BJ (cell line): ENCODE results near the gene ITGAD. TPM values are rescaled to one million over a fixed set of nuclear protein-coding genes. Genes with fewer than 3 reads are reported as not detected.

ENCODE experiments used
- CTCF ChIA-PET: fragments of 350-600 bp; formaldehyde crosslinking; extraction: SDS; loops from one replicate; lab custom pipeline; 2021; ENCODE audit warnings: antibody characterized with exemption, inconsistent platforms; lab: Yijun Ruan, JAX
- POLR2A ChIA-PET: fragments of 300-600 bp; sonication (Branson Sonifier 250); formaldehyde crosslinking; extraction: SDS; loops from one replicate; lab custom pipeline; 2021; ENCODE audit warnings: antibody characterized with exemption; lab: Charles Lee
- DNase-seq: peaks from one replicate; pipeline ENCODE4 v3.0.0-alpha.2; 2011; ENCODE audit warnings: low read depth
- H3K27me3 ChIP-seq: 2 replicates; pipeline ENCODE4 v1.6.0; 2011; ENCODE audit warnings: low read length; ENCODE audit not compliant: control insufficient read depth, insufficient read depth
- H3K36me3 ChIP-seq: 2 replicates; pipeline ENCODE4 v1.5.1; 2011; ENCODE audit warnings: low read length; ENCODE audit not compliant: control insufficient read depth, insufficient read depth
- H3K4me3 ChIP-seq: 2 replicates; pipeline ENCODE4 v1.5.1; 2011; ENCODE audit warnings: low read depth, mild to moderate bottlenecking, control low read depth, low read length
- CTCF ChIP-seq: IDR thresholded peaks from 2 replicates; pipeline ENCODE4 v1.5.1; 2011; ENCODE audit warnings: low read depth, mild to moderate bottlenecking, control low read depth, inconsistent platforms, low read length, moderate library complexity; ENCODE audit not compliant: insufficient read depth
- polyA plus RNA-seq: library from polyadenylated mRNA; depleted of rRNA; stranded (reverse); fragments of >200 nt; gene quantifications from 2 replicates; pipeline ENCODE4 v1.2.3, GENCODE V29; 2011

The ITGAD gene
- polyA plus RNA-seq, 1 experiment = not detected

GRCh38 chr16:31355431-31356100, 37.6 kb upstream of the ITGAD start:
- no peak for DNase-seq
- TF ChIP-seq CTCF = no peak
- Histone ChIP-seq H3K27me3 (0 out of 2 replicates have a peak, but pooled peaks cover 2% of the 10 kb centered on the region), H3K36me3 (no peaks in the 10 kb centered on the region), H3K4me3 (no peak overlapping the region)
- POLR2A ChIA-PET = no interaction called here
- CTCF ChIA-PET = no interaction called here

GRCh38 chr16:31356566-31357323, 36.4 kb upstream of the ITGAD start:
- CTCF ChIA-PET = no interaction called here
- 0 out of 2 replicates have a peak, but pooled peaks cover 2% of the 10 kb centered on the region for H3K27me3 ChIP-seq
- no peak for TF ChIP-seq CTCF
- POLR2A ChIA-PET = no interaction called here
- H3K4me3 ChIP-seq = no peak overlapping the region
- H3K36me3 ChIP-seq = no peaks in the 10 kb centered on the region
- DNase-seq = no peak

- Histone ChIP-seq H3K27me3 (0 out of 2 replicates have a peak, but pooled peaks cover 2% of the 10 kb centered on the region), H3K4me3 (no peak overlapping the region), H3K36me3 (no peaks in the 10 kb centered on the region)
- POLR2A ChIA-PET = no interaction called here
- no peak for DNase-seq
- no peak for TF ChIP-seq CTCF
- CTCF ChIA-PET = no interaction called here
Observed at GRCh38 chr16:31357324-31358109, 35.6 kb upstream of the ITGAD start.

GRCh38 chr16:31360251-31360650, 32.9 kb upstream of the ITGAD start:
- TF ChIP-seq CTCF = no peak
- CTCF ChIA-PET = interaction anchor here (0.6 kb wide), 1 partner anchor 84 kb away, joined by 3 read pairs; no protein-coding TSS in a partner anchor
- POLR2A ChIA-PET = no interaction called here

More at GRCh38 chr16:31360251-31360650, 32.9 kb upstream of the ITGAD start:
- H3K27me3 ChIP-seq = 0 out of 2 replicates have a peak, but pooled peaks cover 2% of the 10 kb centered on the region
- DNase-seq = no peak
- H3K4me3 ChIP-seq = no peak overlapping the region
- no peaks in the 10 kb centered on the region for H3K36me3 ChIP-seq
